Measurements from ENCODE around the gene RGP1.

GRCh38 chr9:35727676-35728040 is 21.4 kb upstream of the RGP1 start:
- no peak for TF ChIP-seq CTCF (IDR thresholded peaks at IDR 0.05; ENCODE audit: insufficient read depth, low read depth, low read length)
- TF ChIP-seq EZH2 (IDR thresholded peaks at IDR 0.05; ENCODE audit: insufficient read depth, low read length) = no peak

Data from astrocyte (in vitro differentiated cells and primary cell).